ENCODE results near the gene SKIC3.

Gene SKIC3

GRCh38 chr5:95590880-95591279 lies 36.1 kb upstream of the SKIC3 start:
- no peaks in the 10 kb centered on the region for H3K9me3 ChIP-seq (ENCODE audit: severe bottlenecking)
- no peaks in the 10 kb centered on the region; the same call in 1 of the 2 replicates for H3K36me3 ChIP-seq
- no peak overlapping the region for H3K4me3 ChIP-seq (ENCODE audit: low read depth, low read length)
- no peaks in the 10 kb centered on the region for H3K27me3 ChIP-seq (ENCODE audit: insufficient read depth, low read depth, severe bottlenecking)
- H3K27ac ChIP-seq: no peak overlapping the region
- DNase-seq: no peak
- no peak for TF ChIP-seq CTCF (IDR thresholded peaks at IDR 0.05; ENCODE audit: low read depth, low read length)

GRCh38 chr5:95583992-95584391 lies 29.2 kb upstream of the SKIC3 start:
- no peak overlapping the region for H3K4me3 ChIP-seq (ENCODE audit: low read depth, low read length)
- TF ChIP-seq CTCF (IDR thresholded peaks at IDR 0.05; ENCODE audit: low read depth, low read length): no peak

GRCh38 chr5:95581576-95581975 lies 26.8 kb upstream of the SKIC3 start:
- no peak for DNase-seq
- Histone ChIP-seq H3K36me3 (no peaks in the 10 kb centered on the region), H3K27ac (no peak overlapping the region), H3K27me3 (ENCODE audit: insufficient read depth, low read depth, severe bottlenecking) (no peaks in the 10 kb centered on the region), H3K9me3 (ENCODE audit: severe bottlenecking) (no peaks in the 10 kb centered on the region), H3K4me3 (ENCODE audit: low read depth, low read length) (no peak overlapping the region)
- TF ChIP-seq CTCF (IDR thresholded peaks at IDR 0.05; ENCODE audit: low read depth, low read length): no peak

More at GRCh38 chr5:95583992-95584391, 29.2 kb upstream of the SKIC3 start:
- Histone ChIP-seq H3K9me3 (ENCODE audit: severe bottlenecking) (no peaks in the 10 kb centered on the region), H3K27me3 (ENCODE audit: insufficient read depth, low read depth, severe bottlenecking) (no peaks in the 10 kb centered on the region), H3K27ac (no peak overlapping the region), H3K36me3 (no peaks in the 10 kb centered on the region)
- DNase-seq: no peak

- DNase-seq: no peak
- Histone ChIP-seq H3K9me3 (ENCODE audit: severe bottlenecking) (no peaks in the 10 kb centered on the region), H3K27me3 (ENCODE audit: insufficient read depth, low read depth, severe bottlenecking) (no peaks in the 10 kb centered on the region), H3K27ac (no peak overlapping the region), H3K36me3 (no peaks in the 10 kb centered on the region; the same call in 1 of the 2 replicates), H3K4me3 (ENCODE audit: low read depth, low read length) (no peak overlapping the region)
- TF ChIP-seq CTCF (IDR thresholded peaks at IDR 0.05; ENCODE audit: low read depth, low read length): no peak
Observed at GRCh38 chr5:95572016-95572415, 17.2 kb upstream of the SKIC3 start.

- Histone ChIP-seq H3K27me3 (ENCODE audit: insufficient read depth, low read depth, severe bottlenecking) (no peaks in the 10 kb centered on the region), H3K9me3 (ENCODE audit: severe bottlenecking) (no peaks in the 10 kb centered on the region), H3K36me3 (no peaks in the 10 kb centered on the region; the same call in 1 of the 2 replicates), H3K4me3 (ENCODE audit: low read depth, low read length) (no peak overlapping the region), H3K27ac (no peak overlapping the region)
- no peak for DNase-seq
- TF ChIP-seq CTCF (IDR thresholded peaks at IDR 0.05; ENCODE audit: low read depth, low read length): no peak
Observed at GRCh38 chr5:95565280-95565920, 10.6 kb upstream of the SKIC3 start.

- no peak for DNase-seq
- TF ChIP-seq CTCF (IDR thresholded peaks at IDR 0.05; ENCODE audit: low read depth, low read length): no peak
- H3K27ac ChIP-seq: no peak overlapping the region
- H3K27me3 ChIP-seq (ENCODE audit: insufficient read depth, low read depth, severe bottlenecking): no peaks in the 10 kb centered on the region
- no peaks in the 10 kb centered on the region for H3K9me3 ChIP-seq (ENCODE audit: severe bottlenecking)
- H3K36me3 ChIP-seq: no peaks in the 10 kb centered on the region; the same call in 1 of the 2 replicates
- H3K4me3 ChIP-seq (ENCODE audit: low read depth, low read length): no peak overlapping the region
Observed at GRCh38 chr5:95564450-95564849, 9.7 kb upstream of the SKIC3 start.

All from WERI-Rb-1 (cell line).